HepG2 (cell line): ENCODE results near the gene TAPBP. TPM values are rescaled to one million over a fixed set of nuclear protein-coding genes. Genes with fewer than 3 reads are reported as not detected.

Experiments used
- FOXO4 ChIP-seq: sonication (generic); formaldehyde crosslinking; conservative IDR thresholded peaks from 2 replicates; pipeline ENCODE4 v1.8.1; 2023; ENCODE audit warnings: missing genetic modification reagents
- JUND ChIP-seq: sonication (generic); formaldehyde crosslinking; IDR thresholded peaks from 2 replicates; pipeline ENCODE4 v1.8.0; 2022; ENCODE audit warnings: mild to moderate bottlenecking, missing genetic modification reagents
- MIER2 ChIP-seq: IDR thresholded peaks from 2 replicates; pipeline ENCODE4 v1.6.1; 2016; ENCODE audit warnings: missing biosample characterization, missing genetic modification reagents
- NFE2L1 ChIP-seq: sonication (generic); formaldehyde crosslinking; IDR thresholded peaks from 2 replicates; pipeline ENCODE4 v1.4.0; 2020; ENCODE audit warnings: missing genetic modification reagents, mild to moderate bottlenecking, borderline replicate concordance
- PHF8 ChIP-seq: sonication (generic); formaldehyde crosslinking; IDR thresholded peaks from 2 replicates; pipeline ENCODE4 v1.5.0; 2020; ENCODE audit warnings: missing genetic modification reagents
- RAD51 ChIP-seq: fragments of 450-650 bp; IDR thresholded peaks from 2 replicates; pipeline ENCODE4 v1.6.1; 2016; ENCODE audit warnings: borderline replicate concordance
- SIX4 ChIP-seq: sonication (generic); formaldehyde crosslinking; IDR thresholded peaks from 2 replicates; pipeline ENCODE4 v1.4.0; 2020; ENCODE audit warnings: missing genetic modification reagents
- SKI ChIP-seq: fragments of 450-650 bp; IDR thresholded peaks from one replicate; pipeline ENCODE4 v1.6.1; 2018; ENCODE audit warnings: mild to moderate bottlenecking; ENCODE audit not compliant: partially characterized antibody
- SP2 ChIP-seq: sonication (generic); formaldehyde crosslinking; IDR thresholded peaks from 2 replicates; pipeline ENCODE4 v1.5.1; 2020; ENCODE audit warnings: mild to moderate bottlenecking, missing genetic modification reagents
- YEATS2 ChIP-seq: sonication (generic); formaldehyde crosslinking; IDR thresholded peaks from 2 replicates; pipeline ENCODE4 v1.4.0; 2020; ENCODE audit warnings: missing genetic modification reagents, borderline replicate concordance
- ZSCAN22 ChIP-seq: sonication (generic); formaldehyde crosslinking; IDR thresholded peaks from 2 replicates; pipeline ENCODE4 v1.4.0; 2020; ENCODE audit warnings: mild to moderate bottlenecking, missing genetic modification reagents
- polyA plus RNA-seq, 8 experiments: library from polyadenylated mRNA; depleted of rRNA in 3 of 8; stranded (reverse) in 7 of 8; unstranded in 1 of 8; fragments of >200 nt; fragmentation: Illumina TruSeq in 4 of 8; extraction: Trizol in 4 of 8; gene quantifications; 2 replicates each; pipeline versions ENCODE4 v1.2.1 to v1.2.3, GENCODE V29; 2011 to 2016; ENCODE audit warnings: low read depth in 4 of 8, missing spikeins in 1 of 8, mixed read lengths in 1 of 8; ENCODE audit not compliant: insufficient read depth in 1 of 8
- total RNA-seq, 5 experiments: library from RNA; depleted of rRNA; stranded (reverse); fragments of >200 nt; fragmentation: Illumina TruSeq; extraction: Trizol; gene quantifications; 2 replicates each; pipeline ENCODE4 v1.2.3, GENCODE V29; 2016; ENCODE audit warnings: low read depth in 1 of 5
- TF ChIP-seq, protein P1 (sequence below): sonication (generic); formaldehyde crosslinking; IDR thresholded peaks from 2 replicates; pipeline ENCODE4 v1.5.0; 2020; ENCODE audit warnings: mild to moderate bottlenecking, missing genetic modification reagents, borderline replicate concordance
- TF ChIP-seq, protein P2 (sequence below): sonication (generic); formaldehyde crosslinking; IDR thresholded peaks from 2 replicates; pipeline ENCODE4 v1.4.0; 2020; ENCODE audit warnings: mild to moderate bottlenecking, missing genetic modification reagents

The TAPBP gene
- total and polyA plus RNA-seq, 2 of the 13 experiments (the other 11 are each of a cell fraction or from before 2014, with no cell fraction given): 27.4 to 32.3 TPM

DNA sequence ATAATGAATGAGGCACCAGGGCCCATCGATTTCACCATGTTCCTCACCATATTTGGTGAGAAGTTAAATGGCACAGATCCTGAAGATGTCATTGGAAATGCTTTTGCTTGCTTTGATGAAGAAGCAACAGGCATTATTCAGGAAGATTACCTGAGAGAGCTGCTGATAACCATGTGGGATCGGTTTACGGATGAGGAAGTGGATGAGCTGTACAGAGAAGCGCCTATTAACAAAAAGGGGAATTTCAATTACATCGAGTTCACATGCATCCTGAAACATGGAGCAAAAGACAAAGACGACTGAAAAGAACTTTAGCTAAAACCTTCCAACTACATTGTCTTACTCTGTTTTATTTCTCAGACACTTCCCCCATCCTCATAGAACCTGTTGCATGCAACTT, 25.3 kb upstream of the TAPBP start (continued):
- TF ChIP-seq, protein P1, sequence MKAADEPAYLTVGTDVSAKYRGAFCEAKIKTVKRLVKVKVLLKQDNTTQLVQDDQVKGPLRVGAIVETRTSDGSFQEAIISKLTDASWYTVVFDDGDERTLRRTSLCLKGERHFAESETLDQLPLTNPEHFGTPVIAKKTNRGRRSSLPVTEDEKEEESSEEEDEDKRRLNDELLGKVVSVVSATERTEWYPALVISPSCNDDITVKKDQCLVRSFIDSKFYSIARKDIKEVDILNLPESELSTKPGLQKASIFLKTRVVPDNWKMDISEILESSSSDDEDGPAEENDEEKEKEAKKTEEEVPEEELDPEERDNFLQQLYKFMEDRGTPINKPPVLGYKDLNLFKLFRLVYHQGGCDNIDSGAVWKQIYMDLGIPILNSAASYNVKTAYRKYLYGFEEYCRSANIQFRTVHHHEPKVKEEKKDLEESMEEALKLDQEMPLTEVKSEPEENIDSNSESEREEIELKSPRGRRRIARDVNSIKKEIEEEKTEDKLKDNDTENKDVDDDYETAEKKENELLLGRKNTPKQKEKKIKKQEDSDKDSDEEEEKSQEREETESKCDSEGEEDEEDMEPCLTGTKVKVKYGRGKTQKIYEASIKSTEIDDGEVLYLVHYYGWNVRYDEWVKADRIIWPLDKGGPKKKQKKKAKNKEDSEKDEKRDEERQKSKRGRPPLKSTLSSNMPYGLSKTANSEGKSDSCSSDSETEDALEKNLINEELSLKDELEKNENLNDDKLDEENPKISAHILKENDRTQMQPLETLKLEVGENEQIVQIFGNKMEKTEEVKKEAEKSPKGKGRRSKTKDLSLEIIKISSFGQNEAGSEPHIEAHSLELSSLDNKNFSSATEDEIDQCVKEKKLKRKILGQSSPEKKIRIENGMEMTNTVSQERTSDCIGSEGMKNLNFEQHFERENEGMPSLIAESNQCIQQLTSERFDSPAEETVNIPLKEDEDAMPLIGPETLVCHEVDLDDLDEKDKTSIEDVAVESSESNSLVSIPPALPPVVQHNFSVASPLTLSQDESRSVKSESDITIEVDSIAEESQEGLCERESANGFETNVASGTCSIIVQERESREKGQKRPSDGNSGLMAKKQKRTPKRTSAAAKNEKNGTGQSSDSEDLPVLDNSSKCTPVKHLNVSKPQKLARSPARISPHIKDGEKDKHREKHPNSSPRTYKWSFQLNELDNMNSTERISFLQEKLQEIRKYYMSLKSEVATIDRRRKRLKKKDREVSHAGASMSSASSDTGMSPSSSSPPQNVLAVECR (CRISPR knock-in tag): no peak
- no peak for TF ChIP-seq MIER2 (CRISPR knock-in tag)
- TF ChIP-seq, protein P2, sequence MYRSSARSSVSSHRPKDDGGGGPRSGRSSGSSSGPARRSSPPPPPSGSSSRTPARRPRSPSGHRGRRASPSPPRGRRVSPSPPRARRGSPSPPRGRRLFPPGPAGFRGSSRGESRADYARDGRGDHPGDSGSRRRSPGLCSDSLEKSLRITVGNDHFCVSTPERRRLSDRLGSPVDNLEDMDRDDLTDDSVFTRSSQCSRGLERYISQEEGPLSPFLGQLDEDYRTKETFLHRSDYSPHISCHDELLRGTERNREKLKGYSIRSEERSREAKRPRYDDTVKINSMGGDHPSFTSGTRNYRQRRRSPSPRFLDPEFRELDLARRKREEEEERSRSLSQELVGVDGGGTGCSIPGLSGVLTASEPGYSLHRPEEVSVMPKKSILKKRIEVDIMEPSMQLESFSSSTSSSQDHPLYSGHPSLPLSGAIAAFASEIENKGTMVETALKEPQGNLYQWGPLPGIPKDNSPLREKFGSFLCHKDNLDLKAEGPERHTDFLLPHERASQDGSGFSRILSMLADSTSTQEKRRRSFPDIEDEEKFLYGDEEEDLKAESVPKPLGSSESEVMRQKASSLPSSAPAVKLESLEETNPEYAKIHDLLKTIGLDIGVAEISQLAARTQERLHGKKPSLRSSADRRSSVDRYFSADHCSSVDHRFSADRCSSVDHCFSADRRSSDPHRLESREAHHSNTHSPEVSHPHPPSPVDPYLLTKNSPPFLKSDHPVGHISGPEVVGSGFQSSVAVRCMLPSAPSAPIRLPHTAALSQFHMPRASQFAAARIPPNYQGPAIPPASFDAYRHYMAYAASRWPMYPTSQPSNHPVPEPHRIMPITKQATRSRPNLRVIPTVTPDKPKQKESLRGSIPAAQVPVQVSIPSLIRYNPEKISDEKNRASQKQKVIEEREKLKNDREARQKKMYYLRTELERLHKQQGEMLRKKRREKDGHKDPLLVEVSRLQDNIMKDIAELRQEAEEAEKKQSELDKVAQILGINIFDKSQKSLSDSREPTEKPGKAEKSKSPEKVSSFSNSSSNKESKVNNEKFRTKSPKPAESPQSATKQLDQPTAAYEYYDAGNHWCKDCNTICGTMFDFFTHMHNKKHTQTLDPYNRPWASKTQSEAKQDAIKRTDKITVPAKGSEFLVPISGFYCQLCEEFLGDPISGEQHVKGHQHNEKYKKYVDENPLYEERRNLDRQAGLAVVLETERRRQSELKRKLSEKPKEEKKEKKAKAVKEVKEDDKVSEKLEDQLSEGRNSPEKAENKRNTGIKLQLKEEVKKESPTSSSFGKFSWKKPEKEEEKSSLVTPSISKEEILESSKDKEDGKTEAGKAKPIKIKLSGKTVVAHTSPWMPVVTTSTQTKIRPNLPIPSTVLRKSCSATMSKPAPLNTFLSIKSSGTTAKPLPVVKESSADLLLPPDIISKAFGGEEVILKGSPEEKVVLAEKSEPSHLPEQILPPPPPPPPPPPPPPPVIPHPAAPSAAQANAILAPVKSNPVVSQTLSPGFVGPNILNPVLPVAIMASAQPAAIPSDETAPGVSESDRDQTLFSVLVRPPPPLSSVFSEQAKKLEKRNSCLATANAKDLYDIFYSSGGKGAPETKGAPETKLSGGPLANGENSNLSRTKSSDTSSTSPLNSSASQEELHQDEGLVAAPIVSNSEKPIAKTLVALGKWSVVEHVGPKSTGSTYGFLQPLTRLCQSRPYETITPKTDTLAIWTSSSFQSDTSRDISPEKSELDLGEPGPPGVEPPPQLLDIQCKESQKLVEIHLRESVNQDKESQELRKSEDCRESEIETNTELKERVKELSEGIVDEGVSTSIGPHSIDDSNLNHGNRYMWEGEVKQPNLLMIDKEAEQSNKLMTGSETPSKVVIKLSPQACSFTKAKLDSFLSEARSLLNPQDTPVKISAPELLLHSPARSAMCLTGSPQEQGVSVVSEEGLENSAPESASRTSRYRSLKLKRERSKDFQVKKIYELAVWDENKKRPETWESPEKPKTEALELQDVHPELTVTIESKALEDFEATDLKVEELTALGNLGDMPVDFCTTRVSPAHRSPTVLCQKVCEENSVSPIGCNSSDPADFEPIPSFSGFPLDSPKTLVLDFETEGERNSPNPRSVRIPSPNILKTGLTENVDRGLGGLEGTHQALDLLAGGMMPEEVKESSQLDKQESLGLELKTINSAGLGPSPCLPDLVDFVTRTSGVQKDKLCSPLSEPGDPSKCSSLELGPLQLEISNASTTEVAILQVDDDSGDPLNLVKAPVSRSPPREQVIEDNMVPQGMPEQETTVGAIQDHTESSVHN: no peak
- TF ChIP-seq PHF8: no peak
- no peak for TF ChIP-seq JUND (CRISPR knock-in tag)
- TF ChIP-seq SP2: no peak
- TF ChIP-seq NFE2L1 (CRISPR knock-in tag): no peak
- TF ChIP-seq YEATS2: no peak
- TF ChIP-seq FOXO4: no peak
- no peak for TF ChIP-seq RAD51
- no peak for TF ChIP-seq SKI
- no peak for TF ChIP-seq SIX4 (CRISPR knock-in tag)
- TF ChIP-seq ZSCAN22: no peak
